Vagina (tissue), 2 donors: ENCODE results near the gene MPPED1.

Source experiments
- POLR2A ChIP-seq, 2 donors: fragments of 450-650 bp; IDR thresholded peaks; one replicate each; pipeline ENCODE4 v1.6.1; 2017; ENCODE audit warnings: antibody characterized with exemption in 2 of 2, mild to moderate bottlenecking in 2 of 2, moderate library complexity in 2 of 2
- TF ChIP-seq, protein P1 (sequence below), 3 experiments: fragments of 450-650 bp in 2 of 3; fragments of 200-600 bp in 1 of 3; sonication (generic) in 1 of 3; IDR thresholded peaks; one replicate each; pipeline ENCODE4 v1.5.1; 2017 to 2019; ENCODE audit warnings: antibody characterized with exemption in 3 of 3, mild to moderate bottlenecking in 2 of 3, moderate library complexity in 2 of 3

DNA sequence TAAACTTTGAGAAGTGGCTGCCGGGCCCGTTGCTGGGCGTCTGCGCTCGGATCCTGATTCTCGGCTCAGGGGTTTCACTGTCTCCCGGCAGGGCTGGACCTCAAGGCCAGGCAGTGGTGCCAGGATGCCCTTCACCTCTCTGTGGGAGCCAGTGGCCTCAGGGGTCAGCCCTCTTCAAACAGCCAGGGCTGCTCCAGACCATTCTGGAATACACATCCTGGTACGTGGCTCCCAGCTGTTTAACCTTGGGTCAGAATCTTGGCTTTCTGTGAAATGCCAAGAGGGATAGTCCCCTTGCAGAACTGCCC lies 70.5 kb downstream of the MPPED1 start:
- TF ChIP-seq, protein P1, sequence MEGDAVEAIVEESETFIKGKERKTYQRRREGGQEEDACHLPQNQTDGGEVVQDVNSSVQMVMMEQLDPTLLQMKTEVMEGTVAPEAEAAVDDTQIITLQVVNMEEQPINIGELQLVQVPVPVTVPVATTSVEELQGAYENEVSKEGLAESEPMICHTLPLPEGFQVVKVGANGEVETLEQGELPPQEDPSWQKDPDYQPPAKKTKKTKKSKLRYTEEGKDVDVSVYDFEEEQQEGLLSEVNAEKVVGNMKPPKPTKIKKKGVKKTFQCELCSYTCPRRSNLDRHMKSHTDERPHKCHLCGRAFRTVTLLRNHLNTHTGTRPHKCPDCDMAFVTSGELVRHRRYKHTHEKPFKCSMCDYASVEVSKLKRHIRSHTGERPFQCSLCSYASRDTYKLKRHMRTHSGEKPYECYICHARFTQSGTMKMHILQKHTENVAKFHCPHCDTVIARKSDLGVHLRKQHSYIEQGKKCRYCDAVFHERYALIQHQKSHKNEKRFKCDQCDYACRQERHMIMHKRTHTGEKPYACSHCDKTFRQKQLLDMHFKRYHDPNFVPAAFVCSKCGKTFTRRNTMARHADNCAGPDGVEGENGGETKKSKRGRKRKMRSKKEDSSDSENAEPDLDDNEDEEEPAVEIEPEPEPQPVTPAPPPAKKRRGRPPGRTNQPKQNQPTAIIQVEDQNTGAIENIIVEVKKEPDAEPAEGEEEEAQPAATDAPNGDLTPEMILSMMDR (IDR thresholded peaks at IDR 0.05): no peak
- TF ChIP-seq POLR2A (IDR thresholded peaks at IDR 0.05): no peak
